Fibroblast of peridontal ligament (primary cell): ENCODE measurements around the gene RAD21L1.

Experiments used
- DNase-seq: peaks from one replicate; pipeline ENCODE4 v3.0.0-alpha.2; 2010; ENCODE audit errors: extremely low read depth

The RAD21L1 gene

GRCh38 chr20:1225783-1226654, at the start of gene RAD21L1:
RAD21L1 (plus strand) TSS chr20:1226044; CDS start chr20:1228454, 2,410 bp downstream.
- peak; percentile 55 for DNase-seq

- DNase-seq = no peak
Observed at GRCh38 chr20:1177680-1178079, 48.2 kb upstream of the RAD21L1 start.

DNA sequence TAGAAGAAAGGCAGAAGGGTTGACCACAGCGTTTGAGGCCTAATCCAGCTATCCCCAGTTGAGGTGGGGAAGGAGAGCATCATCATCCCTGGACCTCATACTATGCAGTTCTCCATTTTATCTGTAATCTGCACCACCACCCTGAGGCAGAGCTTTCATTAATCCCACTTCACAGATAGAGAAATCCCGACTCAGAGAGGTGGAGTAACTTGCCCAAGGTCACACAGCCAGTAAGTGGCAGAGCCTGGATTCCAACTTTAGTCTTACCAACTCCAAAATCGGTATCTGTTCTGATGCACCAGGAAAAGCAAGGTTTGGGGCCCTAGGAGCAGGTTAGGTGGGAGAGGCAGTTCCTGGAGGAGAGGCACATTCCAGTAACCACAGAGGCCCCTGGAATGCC, 47.7 kb upstream of the RAD21L1 start:
- DNase-seq = no peak

DNA sequence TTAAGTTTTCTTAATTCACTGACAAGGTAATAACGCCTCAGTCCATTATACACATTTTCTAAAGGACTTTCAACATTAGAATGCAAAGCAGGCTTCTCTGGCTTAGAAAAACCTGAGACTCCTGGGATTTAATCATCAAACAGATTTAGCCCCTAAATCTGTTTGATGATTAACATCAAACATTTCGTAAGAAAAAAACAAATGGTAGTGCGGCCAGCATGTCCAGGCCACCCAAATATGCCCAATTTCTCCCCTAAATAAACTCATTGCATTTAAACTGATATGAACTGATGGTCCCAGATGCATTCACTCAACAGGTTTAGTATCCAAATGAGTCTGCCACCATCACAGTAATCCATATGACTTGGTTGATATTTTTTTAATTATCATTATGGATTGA, 47.2 kb upstream of the RAD21L1 start:
- no peak for DNase-seq

DNA sequence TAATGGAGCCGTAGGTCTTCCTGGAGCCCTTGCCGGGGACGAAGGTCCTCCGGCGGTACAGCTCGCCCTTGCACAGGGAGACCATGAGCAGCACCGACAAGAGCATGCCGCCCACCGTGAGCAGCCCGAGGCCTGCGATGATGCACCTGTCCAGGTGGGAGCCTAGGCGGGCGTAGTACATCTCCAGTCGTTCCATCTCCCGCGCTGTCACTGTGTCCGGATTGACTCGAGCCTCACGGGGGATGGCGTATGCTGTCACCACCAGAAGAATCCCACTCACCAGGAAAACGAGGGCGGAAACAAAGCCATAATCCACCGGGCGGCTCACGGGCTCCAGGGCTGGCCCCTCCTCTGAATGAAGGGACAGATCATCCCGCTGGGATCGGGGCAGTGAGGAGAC, 44.9 kb upstream of the RAD21L1 start:
- no peak for DNase-seq

GRCh38 chr20:1182106-1182505, 43.7 kb upstream of the RAD21L1 start:
- no peak for DNase-seq

- DNase-seq = no peak
Observed at GRCh38 chr20:1183153-1183552, 42.7 kb upstream of the RAD21L1 start.

DNA sequence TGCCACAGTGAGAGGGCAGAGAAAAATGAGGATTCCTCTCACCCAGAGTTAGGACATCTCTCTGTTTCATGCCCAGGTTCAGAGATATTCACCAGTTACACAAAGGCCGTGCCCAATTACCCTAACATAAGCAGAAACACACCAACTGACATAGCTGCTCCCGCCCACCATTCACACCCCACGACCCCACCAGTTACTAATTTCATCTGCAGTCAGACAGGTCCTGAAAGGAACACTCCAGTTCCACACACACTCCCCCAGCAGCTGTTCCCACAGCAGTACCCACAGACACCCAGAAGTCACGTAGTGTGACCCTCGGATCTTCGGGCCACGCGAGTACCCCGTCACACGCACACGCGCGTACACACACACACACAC, 41.6 kb upstream of the RAD21L1 start:
- DNase-seq = no peak

GRCh38 chr20:1184638-1185315, 41.1 kb upstream of the RAD21L1 start, which contains the start of gene TMEM74B:
TMEM74B (minus strand) TSS chr20:1184981; CDS start chr20:1183801, 1,180 bp downstream.
- no peak for DNase-seq

- DNase-seq = no peak
Observed at GRCh38 chr20:1185316-1185741, 40.5 kb upstream of the RAD21L1 start.

DNA sequence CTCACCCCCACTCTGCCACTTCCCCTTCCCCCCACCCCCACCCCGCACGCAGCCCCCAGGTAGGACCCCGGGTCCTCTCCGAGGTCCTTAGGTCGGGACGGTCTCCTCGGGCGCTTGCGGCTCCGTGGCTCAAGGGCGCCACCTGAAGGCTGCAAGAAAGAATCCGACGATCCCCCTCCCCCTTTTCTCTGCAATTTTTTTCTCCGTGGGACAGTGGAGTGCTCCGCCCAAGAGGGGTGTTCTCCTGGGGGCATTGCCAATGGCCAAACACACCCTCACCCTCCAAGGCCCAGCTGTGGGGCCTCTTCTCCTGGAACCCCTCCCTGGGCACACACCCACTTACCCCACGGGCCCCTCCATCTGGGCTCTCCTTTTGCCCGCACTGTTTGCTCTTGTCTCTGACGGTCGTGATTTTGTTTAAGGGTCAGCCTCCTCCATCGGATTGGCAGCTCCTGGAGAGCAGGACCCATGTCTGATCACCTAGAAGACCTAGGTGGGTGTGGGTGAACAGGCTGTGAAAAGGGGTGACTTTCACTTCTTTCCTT, 40.0 kb upstream of the RAD21L1 start:
- peak; percentile 23 for DNase-seq

DNA sequence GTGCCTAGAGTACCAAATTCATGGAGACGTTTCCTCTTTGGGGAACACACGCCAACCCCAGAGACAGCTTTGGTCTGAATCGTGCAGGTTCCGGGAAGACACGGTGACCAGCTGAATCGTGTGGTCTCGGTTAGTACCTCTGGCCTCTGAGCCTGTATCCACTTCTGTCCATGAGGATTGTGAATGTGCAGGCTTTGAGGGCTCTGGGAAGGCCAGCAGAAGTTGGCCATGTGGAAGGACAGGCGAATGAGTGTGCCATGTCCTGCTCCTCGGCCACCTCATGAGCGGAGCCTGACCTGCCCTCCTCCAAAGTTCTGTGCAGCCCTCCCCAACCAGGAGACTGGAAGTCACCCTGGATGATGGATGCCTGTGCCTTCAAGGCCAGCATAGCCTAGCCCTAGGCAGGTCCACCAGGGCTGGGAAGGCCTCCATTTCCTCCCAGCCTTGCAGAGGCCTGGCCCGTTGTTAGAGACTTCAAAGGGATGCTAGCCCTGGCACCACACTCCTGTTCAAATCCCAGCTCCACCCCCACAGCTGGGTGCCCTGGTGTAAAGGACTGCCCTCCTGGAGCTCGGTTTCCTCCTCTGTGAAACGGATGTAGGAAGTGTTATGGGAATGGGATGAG, 39.4 kb upstream of the RAD21L1 start:
- no peak for DNase-seq

DNA sequence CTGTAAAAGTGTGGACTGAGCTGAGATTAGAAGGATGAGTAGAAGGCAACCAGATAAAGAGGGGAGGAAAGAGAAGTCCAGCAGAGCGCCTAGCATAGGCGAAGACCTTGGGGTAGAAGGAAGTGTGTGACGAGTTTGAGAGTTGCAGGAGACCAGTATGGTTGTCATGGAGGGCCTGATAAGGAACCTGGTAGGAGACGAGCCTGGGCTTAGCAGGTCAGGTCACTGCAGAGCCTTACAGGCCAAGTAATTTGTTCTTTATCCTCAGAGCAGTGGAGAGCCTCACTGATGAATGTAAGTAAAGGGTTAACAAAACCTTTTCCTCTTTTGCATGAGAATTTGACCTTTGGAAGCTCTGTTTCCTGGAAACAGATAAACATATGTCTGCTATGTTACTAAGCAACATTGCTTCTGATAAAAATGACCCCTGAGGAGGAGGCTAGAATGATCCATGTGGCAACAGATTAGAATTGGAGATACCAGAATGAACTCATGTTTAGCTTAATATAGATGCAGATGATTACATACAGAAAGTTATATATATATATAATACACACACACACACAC, 38.2 kb upstream of the RAD21L1 start:
- DNase-seq = no peak

DNA sequence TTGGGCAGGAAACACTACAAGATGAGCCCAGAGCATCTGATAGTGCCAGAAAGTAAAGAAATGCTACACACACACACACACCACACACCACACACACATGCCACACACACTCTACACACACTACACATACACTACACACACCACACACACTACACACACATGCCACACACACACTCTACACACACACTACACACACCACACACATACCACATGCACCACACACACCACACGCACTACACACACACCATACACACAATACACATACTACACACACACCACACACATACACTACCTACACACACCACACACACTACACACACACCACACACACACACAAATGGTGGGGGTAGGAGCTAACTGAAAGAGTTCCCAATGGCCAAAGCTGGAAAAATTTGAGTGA, 37.5 kb upstream of the RAD21L1 start:
- no peak for DNase-seq

DNA sequence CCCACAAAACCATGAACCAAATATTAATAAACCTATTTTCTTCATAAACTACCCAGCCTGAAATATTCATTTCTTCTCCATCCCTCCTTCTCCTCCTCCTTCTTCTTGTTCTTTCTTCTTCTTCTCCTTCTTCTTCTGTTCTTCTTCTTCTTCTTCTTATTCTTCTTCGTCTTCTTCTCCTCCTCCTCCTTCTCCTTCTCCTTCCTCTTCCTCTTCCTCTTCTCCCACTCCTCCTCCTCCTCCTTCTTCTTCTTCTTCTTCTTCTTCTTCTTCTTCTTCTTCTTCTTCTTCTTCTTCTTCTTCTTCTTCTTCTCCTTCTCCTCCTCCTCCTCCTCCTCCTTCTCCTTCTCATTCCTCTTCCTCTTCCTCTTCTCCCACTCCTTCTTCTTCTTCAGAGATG, 36.0 kb upstream of the RAD21L1 start:
- no peak for DNase-seq

- no peak for DNase-seq
Observed at GRCh38 chr20:1190847-1191246, 35.0 kb upstream of the RAD21L1 start.

DNA sequence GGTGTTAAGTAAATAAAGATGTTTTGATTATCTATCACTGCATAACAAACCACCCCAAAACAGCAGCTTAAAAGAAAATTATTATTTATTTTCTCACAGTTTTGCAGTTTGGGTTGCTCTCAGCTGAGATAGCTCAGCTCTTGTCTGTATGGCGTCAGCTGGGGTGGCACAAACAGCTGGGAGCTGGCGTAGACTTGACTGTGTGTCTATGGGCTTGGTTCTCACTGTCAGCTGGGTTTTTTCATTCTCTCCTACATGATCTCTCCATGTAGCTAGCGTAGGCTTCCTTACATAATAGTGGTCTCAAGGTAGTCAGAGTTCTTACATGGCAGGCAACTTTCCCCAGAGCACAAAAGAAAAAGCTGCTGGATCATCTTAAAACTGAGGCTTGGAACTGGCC, 34.5 kb upstream of the RAD21L1 start:
- no peak for DNase-seq

- DNase-seq = no peak
Observed at GRCh38 chr20:1195226-1195625, 30.6 kb upstream of the RAD21L1 start.

- DNase-seq = no peak
Observed at GRCh38 chr20:1196634-1197033, 29.2 kb upstream of the RAD21L1 start.

DNA sequence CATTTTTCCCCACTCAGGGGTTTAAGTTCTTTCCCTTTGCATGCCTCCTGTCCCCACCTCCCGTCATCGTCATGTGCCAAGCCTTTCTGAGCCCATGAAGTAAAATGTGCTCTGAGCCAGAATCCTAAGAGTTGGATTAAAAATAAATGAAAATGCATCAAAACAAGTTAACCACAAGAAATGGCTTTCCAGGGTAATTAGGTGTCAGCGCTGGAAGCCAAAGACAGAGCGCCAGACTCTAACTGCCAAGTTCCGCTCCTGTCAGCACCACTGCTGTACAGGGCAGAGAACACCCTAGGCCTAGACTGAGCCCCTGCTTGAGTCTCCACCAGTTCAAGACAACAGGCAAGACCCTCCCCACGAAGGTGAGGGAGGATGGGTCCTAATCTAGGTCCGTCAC, 28.0 kb upstream of the RAD21L1 start:
- DNase-seq = no peak

DNA sequence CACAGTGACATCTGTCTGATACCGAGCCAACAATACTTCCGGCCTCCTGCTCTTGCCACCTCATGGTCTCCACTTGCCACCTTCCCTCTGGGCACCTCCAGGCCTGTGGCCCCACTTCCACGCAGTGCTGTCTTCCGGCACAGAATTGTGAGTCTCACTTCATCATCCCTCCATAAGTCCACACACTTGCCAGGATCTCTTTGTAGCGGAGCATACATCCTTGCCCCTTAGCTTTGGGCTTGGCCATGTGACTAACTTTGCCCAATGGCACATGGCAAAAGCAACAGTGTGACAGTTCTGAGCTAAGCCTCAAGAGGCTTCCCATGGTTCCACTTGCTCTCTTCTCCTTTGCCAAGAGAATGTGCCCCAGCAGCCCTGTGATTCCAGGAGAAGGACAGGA, 27.1 kb upstream of the RAD21L1 start:
- no peak for DNase-seq
